PFSK-1 (cell line): ENCODE results near the gene DGKI.

Experiments used
- FOXP2 ChIP-seq: optimal IDR thresholded peaks from 2 replicates; pipeline ENCODE3; 2011; ENCODE audit warnings: borderline replicate concordance, control low read depth, inconsistent platforms; ENCODE audit not compliant: insufficient read depth; ENCODE audit errors: extremely low read length, extremely low read depth
- POLR2AphosphoS5 ChIP-seq: IDR thresholded peaks from 2 replicates; pipeline ENCODE4 v1.6.1; 2012; ENCODE audit warnings: low read depth, mild to moderate bottlenecking, control low read depth, low read length, moderate library complexity
- SIN3A ChIP-seq: IDR thresholded peaks from 2 replicates; pipeline ENCODE4 v1.6.1; 2012; ENCODE audit warnings: mild to moderate bottlenecking, low read length, moderate library complexity, borderline replicate concordance; ENCODE audit not compliant: insufficient read depth
- TAF1 ChIP-seq: IDR thresholded peaks from 2 replicates; pipeline ENCODE4 v1.6.1; 2012; ENCODE audit warnings: low read length, control low read depth, borderline replicate concordance; ENCODE audit not compliant: insufficient read depth
- TF ChIP-seq, protein P1 (sequence below), 2 experiments: IDR thresholded peaks; 2 replicates each; pipeline versions ENCODE4 v1.6.1 to v1.8.0; 2011 to 2012; ENCODE audit warnings: low read depth in 2 of 2, low read length in 2 of 2, control low read depth in 1 of 2, inconsistent platforms in 1 of 2, mild to moderate bottlenecking in 1 of 2, moderate library complexity in 1 of 2; ENCODE audit not compliant: insufficient read depth in 1 of 2

Gene DGKI

DNA sequence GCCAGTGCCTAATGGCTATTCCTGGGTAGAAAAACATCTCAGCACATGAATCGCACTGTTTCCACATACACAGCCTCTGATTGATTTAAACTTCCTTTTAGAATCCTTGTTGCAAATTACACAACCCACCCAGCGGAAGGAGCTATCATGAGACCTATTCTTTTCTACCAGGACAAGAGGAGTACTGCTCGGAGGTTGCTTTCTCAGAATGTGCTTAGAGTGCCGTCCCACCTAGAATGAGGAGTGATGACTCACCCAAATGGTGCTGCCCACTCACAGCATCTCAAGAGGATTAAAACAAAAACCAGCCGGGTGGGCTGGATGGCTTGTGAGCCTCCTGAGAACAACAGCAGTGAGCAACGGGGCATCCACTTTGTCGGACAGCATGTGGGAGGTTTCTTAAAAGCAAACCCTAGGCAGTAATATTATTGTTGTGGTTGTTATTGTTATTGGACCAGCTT is 128.9 kb downstream of the DGKI start:
- TF ChIP-seq FOXP2 (no peak), POLR2AphosphoS5 (no peak), SIN3A (no peak), TAF1 (no peak)
- TF ChIP-seq, protein P1, sequence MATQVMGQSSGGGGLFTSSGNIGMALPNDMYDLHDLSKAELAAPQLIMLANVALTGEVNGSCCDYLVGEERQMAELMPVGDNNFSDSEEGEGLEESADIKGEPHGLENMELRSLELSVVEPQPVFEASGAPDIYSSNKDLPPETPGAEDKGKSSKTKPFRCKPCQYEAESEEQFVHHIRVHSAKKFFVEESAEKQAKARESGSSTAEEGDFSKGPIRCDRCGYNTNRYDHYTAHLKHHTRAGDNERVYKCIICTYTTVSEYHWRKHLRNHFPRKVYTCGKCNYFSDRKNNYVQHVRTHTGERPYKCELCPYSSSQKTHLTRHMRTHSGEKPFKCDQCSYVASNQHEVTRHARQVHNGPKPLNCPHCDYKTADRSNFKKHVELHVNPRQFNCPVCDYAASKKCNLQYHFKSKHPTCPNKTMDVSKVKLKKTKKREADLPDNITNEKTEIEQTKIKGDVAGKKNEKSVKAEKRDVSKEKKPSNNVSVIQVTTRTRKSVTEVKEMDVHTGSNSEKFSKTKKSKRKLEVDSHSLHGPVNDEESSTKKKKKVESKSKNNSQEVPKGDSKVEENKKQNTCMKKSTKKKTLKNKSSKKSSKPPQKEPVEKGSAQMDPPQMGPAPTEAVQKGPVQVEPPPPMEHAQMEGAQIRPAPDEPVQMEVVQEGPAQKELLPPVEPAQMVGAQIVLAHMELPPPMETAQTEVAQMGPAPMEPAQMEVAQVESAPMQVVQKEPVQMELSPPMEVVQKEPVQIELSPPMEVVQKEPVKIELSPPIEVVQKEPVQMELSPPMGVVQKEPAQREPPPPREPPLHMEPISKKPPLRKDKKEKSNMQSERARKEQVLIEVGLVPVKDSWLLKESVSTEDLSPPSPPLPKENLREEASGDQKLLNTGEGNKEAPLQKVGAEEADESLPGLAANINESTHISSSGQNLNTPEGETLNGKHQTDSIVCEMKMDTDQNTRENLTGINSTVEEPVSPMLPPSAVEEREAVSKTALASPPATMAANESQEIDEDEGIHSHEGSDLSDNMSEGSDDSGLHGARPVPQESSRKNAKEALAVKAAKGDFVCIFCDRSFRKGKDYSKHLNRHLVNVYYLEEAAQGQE (IDR thresholded peaks at IDR 0.05; ENCODE audit: insufficient read depth in 1 of 2, low read depth in 2 of 2, low read length in 2 of 2) = no peak

- TF ChIP-seq TAF1 = no peak
- no peak for TF ChIP-seq POLR2AphosphoS5
- TF ChIP-seq SIN3A = no peak
- no peak for TF ChIP-seq FOXP2
- TF ChIP-seq, protein P1 (IDR thresholded peaks at IDR 0.05; ENCODE audit: insufficient read depth in 1 of 2, low read depth in 2 of 2, low read length in 2 of 2) = no peak
These were observed 129.7 kb downstream of the DGKI start for GRCh38 chr7:137717045-137717444.

DNA sequence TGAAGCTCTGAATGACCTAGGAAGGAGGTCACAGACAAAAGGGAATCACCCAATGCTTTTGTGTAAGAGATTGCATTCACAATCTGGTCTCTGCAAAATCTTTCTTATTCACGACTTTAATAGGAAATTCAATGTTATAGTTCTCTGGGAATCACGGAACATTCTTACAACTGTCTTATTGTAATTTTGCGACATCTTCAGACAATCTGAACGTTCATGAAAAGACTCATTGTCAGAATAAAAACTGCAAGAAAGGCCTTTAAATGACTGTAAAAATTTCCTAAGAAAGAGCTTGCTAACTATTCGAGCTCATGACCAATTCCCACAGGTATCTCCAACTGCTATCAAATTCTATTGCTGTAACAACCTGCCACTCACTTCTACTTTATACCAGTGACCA is 130.7 kb downstream of the DGKI start:
- TF ChIP-seq SIN3A = no peak
- TF ChIP-seq, protein P1 (IDR thresholded peaks at IDR 0.05; ENCODE audit: insufficient read depth in 1 of 2, low read depth in 2 of 2, low read length in 2 of 2) = no peak
- TF ChIP-seq POLR2AphosphoS5 = no peak

- TF ChIP-seq SIN3A (no peak), FOXP2 (no peak), POLR2AphosphoS5 (no peak), TAF1 (no peak)
- TF ChIP-seq, protein P1 (IDR thresholded peaks at IDR 0.05; ENCODE audit: insufficient read depth in 1 of 2, low read depth in 2 of 2, low read length in 2 of 2) = no peak
These were observed 131.2 kb downstream of the DGKI start for GRCh38 chr7:137715533-137715932.

DNA sequence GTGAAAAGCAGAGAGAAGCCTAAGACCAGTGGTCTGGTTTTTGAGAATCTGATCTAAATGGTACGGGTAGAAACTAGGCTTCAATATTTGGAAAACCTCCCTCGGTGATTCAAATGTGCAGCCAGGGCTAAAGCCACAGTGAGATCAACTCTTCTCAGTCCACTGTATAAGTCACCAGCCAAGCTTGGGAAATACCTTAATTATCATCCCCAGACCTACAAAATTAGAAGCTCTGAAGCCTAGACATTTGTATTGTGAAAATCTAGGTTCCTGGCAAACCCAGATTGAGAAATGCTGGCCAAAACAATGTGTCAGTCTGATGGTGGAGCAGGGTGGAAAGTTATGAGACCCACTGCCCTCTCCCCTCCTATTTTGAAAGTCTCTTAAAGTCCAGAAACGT is 131.7 kb downstream of the DGKI start:
- TF ChIP-seq TAF1 (no peak), POLR2AphosphoS5 (no peak), FOXP2 (no peak), SIN3A (no peak)
- TF ChIP-seq, protein P1 (IDR thresholded peaks at IDR 0.05; ENCODE audit: insufficient read depth in 1 of 2, low read depth in 2 of 2, low read length in 2 of 2) = no peak
